HepG2 (cell line): ENCODE data around the gene CDK10. TPM values are rescaled to one million over a fixed set of nuclear protein-coding genes. Genes with fewer than 3 reads are reported as not detected.

ENCODE experiments used
- ATF2 ChIP-seq: sonication (generic); formaldehyde crosslinking; IDR thresholded peaks from 2 replicates; pipeline ENCODE4 v1.4.0; 2020; ENCODE audit warnings: missing genetic modification reagents
- EZH2 ChIP-seq: conservative IDR thresholded peaks from 2 replicates; pipeline ENCODE4 v1.6.1; 2012; ENCODE audit warnings: mild to moderate bottlenecking, low read depth, low read length, moderate library complexity
- MBNL3 ChIP-seq: fragments of 250-450 bp; sonication (Bioruptor Pico); conservative IDR thresholded peaks from 2 replicates; pipeline ENCODE4 v1.8.0; 2022; ENCODE audit warnings: mild to moderate bottlenecking, inconsistent platforms
- MXI1 ChIP-seq: IDR thresholded peaks from 3 replicates; pipeline ENCODE4 v1.6.1; 2012; ENCODE audit warnings: low read depth, low read length, inconsistent platforms, borderline replicate concordance
- PCBP2 ChIP-seq: fragments of 200-400 bp; formaldehyde crosslinking; optimal IDR thresholded peaks from 2 replicates; pipeline ENCODE3; 2018; ENCODE audit warnings: low read length, low read depth; ENCODE audit not compliant: poor library complexity, severe bottlenecking
- PHF20 ChIP-seq: sonication (generic); formaldehyde crosslinking; IDR thresholded peaks from 2 replicates; pipeline ENCODE4 v1.5.0; 2020; ENCODE audit warnings: mild to moderate bottlenecking, missing genetic modification reagents
- RBM22 ChIP-seq: fragments of 200-400 bp; formaldehyde crosslinking; optimal IDR thresholded peaks from 2 replicates; pipeline ENCODE3; 2017; ENCODE audit warnings: mild to moderate bottlenecking, low read length, moderate library complexity
- REPIN1 ChIP-seq: sonication (generic); formaldehyde crosslinking; IDR thresholded peaks from 2 replicates; pipeline ENCODE4 v1.8.0; 2022; ENCODE audit warnings: missing genetic modification reagents, low read depth, mild to moderate bottlenecking, borderline replicate concordance
- SATB2 ChIP-seq: sonication (generic); formaldehyde crosslinking; IDR thresholded peaks from 2 replicates; pipeline ENCODE4 v1.5.0; 2020; ENCODE audit warnings: missing genetic modification reagents
- SSRP1 ChIP-seq: IDR thresholded peaks from 2 replicates; pipeline ENCODE4 v1.6.1; 2016; ENCODE audit warnings: control low read depth
- TCF12 ChIP-seq, 2 experiments: fragments of 450-650 bp in 1 of 2; sonication (generic) in 1 of 2; formaldehyde crosslinking in 1 of 2; IDR thresholded peaks; 2 replicates each; pipeline versions ENCODE4 v1.6.1 to v1.8.0; 2017 to 2022; ENCODE audit warnings: antibody characterized with exemption in 1 of 2, mild to moderate bottlenecking in 1 of 2, missing genetic modification reagents in 1 of 2, moderate library complexity in 1 of 2
- ZBTB20 ChIP-seq: sonication (generic); formaldehyde crosslinking; IDR thresholded peaks from 2 replicates; pipeline ENCODE4 v1.8.1; 2023; ENCODE audit warnings: missing genetic modification reagents, low read depth, mild to moderate bottlenecking, borderline replicate concordance
- ZFP36 ChIP-seq: fragments of 150-350 bp; IDR thresholded peaks from 2 replicates; pipeline ENCODE4 v1.6.1; 2018; ENCODE audit warnings: borderline replicate concordance, low read length, low read depth; ENCODE audit not compliant: partially characterized antibody
- ZNF296 ChIP-seq: sonication (generic); formaldehyde crosslinking; conservative IDR thresholded peaks from 2 replicates; pipeline ENCODE4 v1.5.0; 2020; ENCODE audit warnings: mild to moderate bottlenecking, missing genetic modification reagents
- ZNF451 ChIP-seq: sonication (generic); formaldehyde crosslinking; IDR thresholded peaks from 2 replicates; pipeline ENCODE4 v1.5.0; 2020; ENCODE audit warnings: mild to moderate bottlenecking, missing genetic modification reagents
- ZNF546 ChIP-seq: sonication (generic); formaldehyde crosslinking; conservative IDR thresholded peaks from 2 replicates; pipeline ENCODE4 v1.8.1; 2023; ENCODE audit warnings: mild to moderate bottlenecking, missing genetic modification reagents
- ZNF547 ChIP-seq: sonication (generic); formaldehyde crosslinking; IDR thresholded peaks from 2 replicates; pipeline ENCODE4 v1.5.1; 2020; ENCODE audit warnings: mild to moderate bottlenecking, missing genetic modification reagents
- ZNF569 ChIP-seq: sonication (generic); formaldehyde crosslinking; IDR thresholded peaks from 2 replicates; pipeline ENCODE4 v1.5.0; 2020; ENCODE audit warnings: mild to moderate bottlenecking, missing genetic modification reagents, moderate library complexity, borderline replicate concordance
- ZNF639 ChIP-seq: conservative IDR thresholded peaks from 2 replicates; pipeline ENCODE4 v1.6.1; 2018; ENCODE audit warnings: missing genetic modification reagents
- ZNF704 ChIP-seq: sonication (generic); formaldehyde crosslinking; IDR thresholded peaks from 2 replicates; pipeline ENCODE4 v1.8.1; 2023; ENCODE audit warnings: mild to moderate bottlenecking, inconsistent platforms, moderate library complexity, missing genetic modification reagents, borderline replicate concordance
- ZNF747 ChIP-seq: sonication (generic); formaldehyde crosslinking; IDR thresholded peaks from 2 replicates; pipeline ENCODE4 v1.8.1; 2023; ENCODE audit warnings: missing genetic modification reagents, mild to moderate bottlenecking, borderline replicate concordance
- ZNF770 ChIP-seq: sonication (generic); formaldehyde crosslinking; IDR thresholded peaks from 2 replicates; pipeline ENCODE4 v1.5.0; 2020; ENCODE audit warnings: mild to moderate bottlenecking, missing genetic modification reagents
- polyA plus RNA-seq, 8 experiments: library from polyadenylated mRNA; depleted of rRNA in 3 of 8; stranded (reverse) in 7 of 8; unstranded in 1 of 8; fragments of >200 nt; fragmentation: Illumina TruSeq in 4 of 8; extraction: Trizol in 4 of 8; gene quantifications; 2 replicates each; pipeline versions ENCODE4 v1.2.1 to v1.2.3, GENCODE V29; 2011 to 2016; ENCODE audit warnings: low read depth in 4 of 8, missing spikeins in 1 of 8, mixed read lengths in 1 of 8; ENCODE audit not compliant: insufficient read depth in 1 of 8
- total RNA-seq, 5 experiments: library from RNA; depleted of rRNA; stranded (reverse); fragments of >200 nt; fragmentation: Illumina TruSeq; extraction: Trizol; gene quantifications; 2 replicates each; pipeline ENCODE4 v1.2.3, GENCODE V29; 2016; ENCODE audit warnings: low read depth in 1 of 5

CDK10 gene
- total and polyA plus RNA-seq, 2 of the 13 experiments (the other 11 are each of a cell fraction or from before 2014, with no cell fraction given) = 2.5 to 3.9 TPM

- TF ChIP-seq REPIN1 (CRISPR knock-in tag) (peak; percentile 68; the same call in 1 of the 2 replicates), PHF20 (no peak), ZNF546 (CRISPR knock-in tag) (no peak), SATB2 (CRISPR knock-in tag) (no peak), ZNF639 (CRISPR knock-in tag) (no peak), MXI1 (no peak), TCF12 (IDR thresholded peaks at IDR 0.05) (no peak), TCF12 (CRISPR knock-in tag; IDR thresholded peaks at IDR 0.05) (no peak), EZH2 (no peak), ZNF704 (no peak), ZNF569 (CRISPR knock-in tag) (no peak), ZNF296 (peak; percentile 95), MBNL3 (CRISPR knock-in tag) (no peak), ZNF451 (CRISPR knock-in tag) (no peak; the same call in 1 of the 2 replicates), ZBTB20 (CRISPR knock-in tag) (no peak), ZFP36 (no peak), ATF2 (CRISPR knock-in tag) (0 out of 2 replicates have a peak, but pooled peaks have one; percentile 45), ZNF747 (no peak), ZNF547 (no peak), RBM22 (no peak), SSRP1 (CRISPR knock-in tag) (no peak), ZNF770 (CRISPR knock-in tag) (no peak), PCBP2 (no peak)
Measured at GRCh38 chr16:89693931-89694783, 7.7 kb downstream of the CDK10 start (continued).
